IMR-90 (cell line): ENCODE measurements around the gene ZNF446. TPM values are rescaled to one million over a fixed set of nuclear protein-coding genes. Genes with fewer than 3 reads are reported as not detected.

Experiments used
- ATAC-seq: fragments of 200-7000 bp; cut with Tn5 transposase; 2 replicates; pipeline ENCODE4 v1.9.1; 2020; ENCODE audit warnings: low read depth, mild to moderate bottlenecking, moderate library complexity
- BruUV-seq: library from RNA; stranded (reverse); fragments of 400-500 nt; replicated peaks from 2 replicates; lab custom pipeline; 2021; lab: Mats Ljungman, UMichigan
- CTCF ChIA-PET: fragments of 300-600 bp; formaldehyde crosslinking; extraction: SDS; loops from one replicate; lab custom pipeline; 2021; ENCODE audit warnings: antibody characterized with exemption; lab: Yijun Ruan, JAX
- POLR2A ChIA-PET: fragments of 300-600 bp; sonication (Branson Sonifier 250); formaldehyde crosslinking; loops from one replicate; lab custom pipeline; 2022; ENCODE audit warnings: antibody characterized with exemption; ENCODE audit not compliant: unreplicated experiment; lab: Charles Lee
- DNase-seq: peaks from one replicate; pipeline ENCODE4 v3.0.0; 2013
- H2AFZ ChIP-seq: replicated peaks from 2 replicates; pipeline ENCODE3; 2013; ENCODE audit warnings: low read length, mild to moderate bottlenecking; ENCODE audit not compliant: poor library complexity
- H2AK5ac ChIP-seq: 2 replicates; pipeline ENCODE4 v1.6.1; 2013; ENCODE audit warnings: low read depth, low read length, inconsistent platforms
- H2AK9ac ChIP-seq: replicated peaks from 2 replicates; pipeline ENCODE3; 2013; ENCODE audit warnings: mild to moderate bottlenecking, low read depth, low read length, moderate library complexity; ENCODE audit not compliant: poor library complexity
- H2BK120ac ChIP-seq: 2 replicates; pipeline ENCODE4 v1.6.1; 2013; ENCODE audit warnings: low read depth, low read length, inconsistent platforms
- H2BK15ac ChIP-seq: 3 replicates; pipeline ENCODE4 v1.6.1; 2013; ENCODE audit warnings: low read depth, low read length, inconsistent platforms
- H2BK20ac ChIP-seq: 2 replicates; pipeline ENCODE4 v1.6.1; 2013; ENCODE audit warnings: low read depth, mild to moderate bottlenecking, inconsistent platforms, low read length, moderate library complexity
- H2BK5ac ChIP-seq: 2 replicates; pipeline ENCODE4 v1.6.1; 2013; ENCODE audit warnings: mild to moderate bottlenecking, low read depth, low read length, inconsistent platforms; ENCODE audit not compliant: poor library complexity, severe bottlenecking
- H3K14ac ChIP-seq: replicated peaks from 2 replicates; pipeline ENCODE4 v1.6.1; 2013; ENCODE audit warnings: low read depth, low read length, inconsistent platforms
- H3K18ac ChIP-seq: 2 replicates; pipeline ENCODE4 v1.6.1; 2013; ENCODE audit warnings: low read depth, low read length, control low read depth
- H3K23ac ChIP-seq: 2 replicates; pipeline ENCODE4 v1.6.1; 2013; ENCODE audit warnings: low read depth, low read length, inconsistent platforms
- H3K27ac ChIP-seq: 2 replicates; pipeline ENCODE4 v1.5.1; 2013; ENCODE audit warnings: mild to moderate bottlenecking, control low read depth, low read length; ENCODE audit not compliant: insufficient read depth
- H3K27me3 ChIP-seq: 2 replicates; pipeline ENCODE4 v1.6.1; 2013; ENCODE audit warnings: low read length; ENCODE audit not compliant: control insufficient read depth, insufficient read depth
- H3K36me3 ChIP-seq: 2 replicates; pipeline ENCODE4 v1.6.1; 2013; ENCODE audit warnings: low read length, mixed read lengths; ENCODE audit not compliant: control insufficient read depth, insufficient read depth
- H3K4ac ChIP-seq: 2 replicates; pipeline ENCODE4 v1.6.1; 2013; ENCODE audit warnings: low read depth, low read length, inconsistent platforms
- H3K4me1 ChIP-seq: 2 replicates; pipeline ENCODE4 v1.6.1; 2013; ENCODE audit warnings: low read length, mixed read lengths; ENCODE audit not compliant: control insufficient read depth, insufficient read depth
- H3K4me2 ChIP-seq: 2 replicates; pipeline ENCODE4 v1.6.1; 2013; ENCODE audit warnings: low read depth, mild to moderate bottlenecking, control low read depth, low read length, moderate library complexity
- H3K4me3 ChIP-seq: 2 replicates; pipeline ENCODE4 v1.5.1; 2013; ENCODE audit warnings: low read depth, mild to moderate bottlenecking, control low read depth, low read length, moderate library complexity; ENCODE audit not compliant: insufficient read depth
- H3K56ac ChIP-seq: 2 replicates; pipeline ENCODE4 v1.6.1; 2013; ENCODE audit warnings: low read length, inconsistent platforms; ENCODE audit not compliant: insufficient read depth; ENCODE audit errors: extremely low read depth
- H3K79me1 ChIP-seq, 2 experiments: 2 replicates each; pipeline ENCODE4 v1.6.1; 2013; ENCODE audit warnings: low read length in 2 of 2, inconsistent platforms in 1 of 2, low read depth in 1 of 2
- H3K9ac ChIP-seq: 2 replicates; pipeline ENCODE4 v1.6.1; 2013; ENCODE audit warnings: low read depth, low read length, control low read depth
- H3K9me1 ChIP-seq: 2 replicates; pipeline ENCODE4 v1.6.1; 2013; ENCODE audit warnings: low read length, inconsistent platforms; ENCODE audit not compliant: insufficient read depth
- H3K9me3 ChIP-seq: 2 replicates; pipeline ENCODE4 v1.6.1; 2013; ENCODE audit warnings: low read length; ENCODE audit not compliant: control insufficient read depth, insufficient read depth
- H4K20me1 ChIP-seq: 2 replicates; pipeline ENCODE4 v1.6.1; 2013; ENCODE audit warnings: low read length, inconsistent platforms; ENCODE audit not compliant: insufficient read depth
- H4K5ac ChIP-seq: 2 replicates; pipeline ENCODE4 v1.6.1; 2013; ENCODE audit warnings: mild to moderate bottlenecking, low read depth, low read length, control low read depth
- H4K8ac ChIP-seq, 2 experiments: 2 replicates each; pipeline ENCODE4 v1.6.1; 2013; ENCODE audit warnings: low read depth in 2 of 2, low read length in 2 of 2, control low read depth in 1 of 2, inconsistent platforms in 1 of 2
- H4K91ac ChIP-seq: 2 replicates; pipeline ENCODE4 v1.6.1; 2013; ENCODE audit warnings: low read depth, low read length, inconsistent platforms; ENCODE audit not compliant: insufficient read depth
- BHLHE40 ChIP-seq: fragments of 150-350 bp; IDR thresholded peaks from 2 replicates; pipeline ENCODE4 v1.6.1; 2016; ENCODE audit warnings: mild to moderate bottlenecking, low read depth, low read length
- CEBPB ChIP-seq: IDR thresholded peaks from 2 replicates; pipeline ENCODE4 v1.6.1; 2012; ENCODE audit warnings: low read depth, low read length, improper control_type of control experiment
- CHD1 ChIP-seq: IDR thresholded peaks from 2 replicates; pipeline ENCODE4 v1.6.1; 2012; ENCODE audit warnings: low read depth, low read length, improper control_type of control experiment
- CTCF ChIP-seq: conservative IDR thresholded peaks from 2 replicates; pipeline ENCODE4 v1.5.1; 2012; ENCODE audit warnings: mild to moderate bottlenecking, low read depth, low read length, improper control_type of control experiment
- FOS ChIP-seq: fragments of 150-350 bp; IDR thresholded peaks from 2 replicates; pipeline ENCODE4 v1.6.1; 2016; ENCODE audit warnings: low read depth, low read length
- MAFK ChIP-seq: IDR thresholded peaks from 2 replicates; pipeline ENCODE4 v1.6.1; 2012; ENCODE audit warnings: low read depth, low read length, improper control_type of control experiment
- MAZ ChIP-seq: IDR thresholded peaks from 2 replicates; pipeline ENCODE4 v1.6.1; 2012; ENCODE audit warnings: low read depth, mild to moderate bottlenecking, low read length, improper control_type of control experiment, moderate library complexity, borderline replicate concordance
- MXI1 ChIP-seq: IDR thresholded peaks from 2 replicates; pipeline ENCODE4 v1.6.1; 2012; ENCODE audit warnings: low read depth, mild to moderate bottlenecking, low read length, moderate library complexity, borderline replicate concordance
- NFE2L2 ChIP-seq: fragments of 150-350 bp; IDR thresholded peaks from 2 replicates; pipeline ENCODE4 v1.6.1; 2016; ENCODE audit warnings: low read depth, mild to moderate bottlenecking, low read length
- POLR2A ChIP-seq: IDR thresholded peaks from 2 replicates; pipeline ENCODE4 v1.6.1; 2012; ENCODE audit warnings: mild to moderate bottlenecking, low read depth, low read length
- RAD21 ChIP-seq: IDR thresholded peaks from 2 replicates; pipeline ENCODE4 v1.6.1; 2012; ENCODE audit warnings: low read length, improper control_type of control experiment
- RCOR1 ChIP-seq: IDR thresholded peaks from 2 replicates; pipeline ENCODE4 v1.6.1; 2012; ENCODE audit warnings: mild to moderate bottlenecking, low read length, improper control_type of control experiment; ENCODE audit not compliant: insufficient replicate concordance
- RFX5 ChIP-seq: IDR thresholded peaks from 2 replicates; pipeline ENCODE4 v1.8.0; 2012; ENCODE audit warnings: low read depth, mild to moderate bottlenecking, low read length, moderate library complexity
- SMC3 ChIP-seq: fragments of 150-350 bp; IDR thresholded peaks from 2 replicates; pipeline ENCODE4 v1.6.1; 2016; ENCODE audit warnings: low read depth, mild to moderate bottlenecking, antibody characterized with exemption, low read length, moderate library complexity
- WGBS, 2 experiments: methylation state at CpG; one replicate each; pipeline versions ENCODE4 v1.1.5 to v1.1.7; 2013; ENCODE audit warnings: missing lambda C conversion rate in 2 of 2; ENCODE audit not compliant: insufficient read length in 1 of 2; ENCODE audit errors: extremely low coverage in 2 of 2; 5-methylcytosine and 5-hydroxymethylcytosine counted together
- dilution Hi-C: fragments of 300-500 bp; cut with HindIII; formaldehyde crosslinking; loops from one replicate; pipeline ENCODE4 v1.14.3; 2018; ENCODE audit warnings: low sequenced_read_pairs; ENCODE audit not compliant: unreplicated experiment
- in situ Hi-C: fragments of 300-500 bp; cut with MboI; formaldehyde crosslinking; loops from 3 replicates; pipeline ENCODE4 v1.14.3; 2019; ENCODE audit warnings: low sequenced_read_pairs, inconsistent platforms, mixed read lengths
- intact Hi-C: fragments of 100-400 bp; cut with micrococcal nuclease; formaldehyde crosslinking; loops from 2 replicates; pipeline ENCODE4 v1.10.0; 2022
- polyA plus RNA-seq, 3 experiments: library from polyadenylated mRNA; depleted of rRNA; stranded (reverse); fragments of >200 nt; gene quantifications; 2 replicates each; pipeline ENCODE4 v1.2.3, GENCODE V29; 2012; ENCODE audit warnings: low replicate concordance in 1 of 3
- total RNA-seq: library from RNA; depleted of rRNA; stranded (reverse); fragments of >200 nt; gene quantifications from 2 replicates; pipeline ENCODE4 v1.2.3, GENCODE V29; 2012
- TF ChIP-seq, protein P1 (sequence below): fragments of 150-350 bp; IDR thresholded peaks from 2 replicates; pipeline ENCODE4 v1.6.1; 2016; ENCODE audit warnings: low read depth, mild to moderate bottlenecking, low read length, moderate library complexity, borderline replicate concordance
- TF ChIP-seq, protein P2 (sequence below): fragments of 150-350 bp; IDR thresholded peaks from 2 replicates; pipeline ENCODE4 v1.6.1; 2017; ENCODE audit warnings: mild to moderate bottlenecking, antibody characterized with exemption, low read length, low read depth

Gene ZNF446
- total and polyA plus RNA-seq, 2 of the 4 experiments (the other 2 are of a cell fraction): 4.8 to 6.9 TPM

DNA sequence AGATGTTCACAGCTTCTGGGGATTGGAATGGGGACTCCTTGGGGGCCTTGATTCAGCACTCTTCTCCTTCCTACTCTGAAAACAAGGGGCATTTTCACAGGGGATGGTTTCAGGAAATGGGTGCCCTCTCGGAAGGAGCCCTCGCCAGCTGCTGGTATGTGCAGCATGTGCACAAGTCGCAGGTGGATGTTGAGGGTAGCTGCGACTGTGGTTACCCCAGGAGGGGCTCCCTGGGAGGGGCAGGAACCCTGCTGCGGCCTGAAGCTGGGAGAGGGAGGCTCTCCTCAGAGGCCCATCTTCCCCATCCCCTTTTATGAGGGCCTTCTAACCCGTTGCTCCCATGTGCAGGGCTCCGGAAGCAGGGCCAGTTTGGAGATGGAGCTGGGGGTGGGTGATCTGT lies 6.2 kb downstream of the ZNF446 start:
- no peak overlapping the region for H3K18ac ChIP-seq
- H3K4me3 ChIP-seq: no peak overlapping the region
- ATAC-seq (no peak), DNase-seq (no peak)
- dilution Hi-C loops: no loop called here
- H3K4me2 ChIP-seq: no peak overlapping the region
- H4K91ac ChIP-seq: no peak overlapping the region
- CTCF ChIA-PET: interaction anchor here (1.2 kb wide), 1 partner anchor 13 kb away, joined by 3 read pairs; no protein-coding TSS in a partner anchor
- intact Hi-C loops: no loop called here
- POLR2A ChIA-PET: no interaction called here
- H3K36me3 ChIP-seq: peaks cover 11% of the 10 kb centered on the region
- in situ Hi-C loops: no loop called here
- H2AFZ ChIP-seq: no peak overlapping the region
- no peak for TF ChIP-seq BHLHE40
- TF ChIP-seq MXI1: no peak
- TF ChIP-seq, protein P1, sequence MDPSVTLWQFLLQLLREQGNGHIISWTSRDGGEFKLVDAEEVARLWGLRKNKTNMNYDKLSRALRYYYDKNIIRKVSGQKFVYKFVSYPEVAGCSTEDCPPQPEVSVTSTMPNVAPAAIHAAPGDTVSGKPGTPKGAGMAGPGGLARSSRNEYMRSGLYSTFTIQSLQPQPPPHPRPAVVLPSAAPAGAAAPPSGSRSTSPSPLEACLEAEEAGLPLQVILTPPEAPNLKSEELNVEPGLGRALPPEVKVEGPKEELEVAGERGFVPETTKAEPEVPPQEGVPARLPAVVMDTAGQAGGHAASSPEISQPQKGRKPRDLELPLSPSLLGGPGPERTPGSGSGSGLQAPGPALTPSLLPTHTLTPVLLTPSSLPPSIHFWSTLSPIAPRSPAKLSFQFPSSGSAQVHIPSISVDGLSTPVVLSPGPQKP: no peak
- no peak for TF ChIP-seq SMC3
- no peak for TF ChIP-seq MAZ
- TF ChIP-seq FOS: no peak
- TF ChIP-seq RAD21: no peak
- TF ChIP-seq, protein P2, sequence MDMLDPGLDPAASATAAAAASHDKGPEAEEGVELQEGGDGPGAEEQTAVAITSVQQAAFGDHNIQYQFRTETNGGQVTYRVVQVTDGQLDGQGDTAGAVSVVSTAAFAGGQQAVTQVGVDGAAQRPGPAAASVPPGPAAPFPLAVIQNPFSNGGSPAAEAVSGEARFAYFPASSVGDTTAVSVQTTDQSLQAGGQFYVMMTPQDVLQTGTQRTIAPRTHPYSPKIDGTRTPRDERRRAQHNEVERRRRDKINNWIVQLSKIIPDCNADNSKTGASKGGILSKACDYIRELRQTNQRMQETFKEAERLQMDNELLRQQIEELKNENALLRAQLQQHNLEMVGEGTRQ: no peak
- no peak for TF ChIP-seq CHD1
- no peak for TF ChIP-seq POLR2A
- TF ChIP-seq RCOR1: no peak
- no peak for TF ChIP-seq MAFK
- no peak for TF ChIP-seq CTCF
- no peak for TF ChIP-seq RFX5
- TF ChIP-seq CEBPB: no peak
- TF ChIP-seq NFE2L2: no peak
- peaks cover 4% of the 10 kb centered on the region for H3K9me1 ChIP-seq
- no peak overlapping the region for H3K4ac ChIP-seq
- H3K79me1 ChIP-seq: peaks cover 0 to 8% of the 10 kb centered on the region in 2 experiments; a peak in 1 of 4 replicates
- H3K9me3 ChIP-seq: no peaks in the 10 kb centered on the region
- no peaks in the 10 kb centered on the region for H3K27me3 ChIP-seq
- no peak overlapping the region for H2BK120ac ChIP-seq
- H3K14ac ChIP-seq: no peak overlapping the region
- H4K5ac ChIP-seq: no peak overlapping the region
- no peak overlapping the region for H2AK5ac ChIP-seq
- no peak overlapping the region for H2BK15ac ChIP-seq
- H4K8ac ChIP-seq: no peak overlapping the region
- no CpG with 5 or more reads among the region's 7 CpGs for WGBS, 2 experiments
- H2AK9ac ChIP-seq: no peak overlapping the region
- no peak overlapping the region for H2BK20ac ChIP-seq
- H3K27ac ChIP-seq: no peak overlapping the region
- H3K9ac ChIP-seq: no peak overlapping the region
- no peak overlapping the region for H2BK5ac ChIP-seq
- no TSS peak for BruUV-seq
- H4K20me1 ChIP-seq: no peaks in the 10 kb centered on the region
- H3K23ac ChIP-seq: no peak overlapping the region
- H3K56ac ChIP-seq: no peak overlapping the region
- H3K4me1 ChIP-seq: peaks cover 2% of the 10 kb centered on the region; the same call in 1 of the 2 replicates
